HG02973 (cell line): Measurements from ENCODE around the gene PARD3B.

Experiments used
- ATAC-seq: cut with Tn5 transposase; IDR thresholded peaks from one replicate; pipeline ENCODE4 v1.9.1; 2021; ENCODE audit warnings: moderate library complexity; ENCODE audit not compliant: unreplicated experiment

PARD3B gene

DNA sequence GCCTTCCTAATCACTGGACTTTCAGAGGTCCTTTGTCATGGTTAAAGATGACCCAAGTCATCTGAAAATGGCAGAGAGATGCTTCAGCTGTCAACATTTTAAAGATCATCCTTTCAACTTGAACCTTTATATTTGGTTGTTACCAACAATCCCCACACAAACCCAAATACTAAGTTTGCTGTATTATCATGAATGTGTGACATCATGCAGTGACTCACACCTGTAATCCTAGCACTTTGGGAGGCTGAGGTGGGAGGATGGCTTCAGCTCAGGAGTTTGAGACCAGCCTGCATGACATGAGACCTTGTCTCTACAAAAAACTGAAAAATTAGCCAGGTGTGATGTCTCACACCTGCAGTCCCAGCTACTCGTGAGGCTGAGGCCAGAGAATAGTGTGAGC lies 1081.8 kb downstream of the PARD3B start:
- no peak for ATAC-seq

DNA sequence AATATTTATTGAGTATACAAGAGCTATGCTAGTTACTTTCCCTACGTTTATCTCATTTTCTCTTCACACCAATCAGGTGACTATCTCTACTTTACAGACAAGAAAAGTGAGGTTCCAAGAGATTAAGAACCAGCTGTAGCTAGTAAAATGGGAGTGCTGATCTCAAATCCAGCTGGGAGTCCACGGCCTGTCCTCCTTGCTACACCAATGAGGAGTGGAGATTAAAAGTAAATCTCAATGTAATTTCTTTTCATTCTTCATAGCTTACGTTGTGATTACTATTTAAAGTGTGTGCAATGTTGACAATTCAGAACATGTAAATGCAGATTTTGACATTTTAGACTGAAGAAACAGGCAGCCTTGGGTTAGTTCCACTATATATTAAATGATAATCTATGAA lies 1083.1 kb downstream of the PARD3B start:
- ATAC-seq = no peak

DNA sequence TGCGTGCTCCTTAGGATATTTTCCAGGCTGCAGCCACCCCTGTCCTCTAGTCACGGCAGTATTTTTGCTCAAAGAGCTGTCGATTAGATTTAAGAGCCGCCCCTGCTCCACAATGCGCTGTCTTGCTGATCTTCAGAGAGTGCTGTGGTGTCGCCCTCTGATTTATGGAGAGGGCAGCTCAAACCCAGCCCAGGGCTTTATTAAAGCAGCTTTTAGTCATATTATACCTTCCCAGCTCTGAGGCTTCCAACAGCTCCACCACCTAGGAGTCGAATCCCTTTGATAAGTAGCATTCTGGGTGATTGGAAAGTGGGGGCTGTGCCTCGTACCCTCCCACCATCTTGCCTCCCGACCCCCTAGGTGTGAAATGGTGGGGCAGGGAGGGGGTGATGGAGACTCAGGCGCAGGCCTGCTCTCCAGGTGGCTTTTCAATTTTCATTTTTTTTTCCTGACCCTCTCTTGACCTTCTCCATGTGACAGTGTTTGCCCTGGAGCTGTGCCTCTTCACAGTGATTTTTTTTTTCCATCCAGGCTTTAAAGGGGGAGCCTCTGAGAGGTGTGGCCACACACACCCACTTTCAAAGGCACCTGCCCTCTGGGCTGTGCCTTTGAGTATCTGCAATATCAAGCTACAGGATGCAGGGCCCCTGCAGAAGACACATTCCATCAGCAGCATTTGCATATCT lies 1084.0 kb downstream of the PARD3B start:
- ATAC-seq = no peak

- ATAC-seq = no peak
These were observed 1088.7 kb downstream of the PARD3B start for GRCh38 chr2:205633994-205634393.

DNA sequence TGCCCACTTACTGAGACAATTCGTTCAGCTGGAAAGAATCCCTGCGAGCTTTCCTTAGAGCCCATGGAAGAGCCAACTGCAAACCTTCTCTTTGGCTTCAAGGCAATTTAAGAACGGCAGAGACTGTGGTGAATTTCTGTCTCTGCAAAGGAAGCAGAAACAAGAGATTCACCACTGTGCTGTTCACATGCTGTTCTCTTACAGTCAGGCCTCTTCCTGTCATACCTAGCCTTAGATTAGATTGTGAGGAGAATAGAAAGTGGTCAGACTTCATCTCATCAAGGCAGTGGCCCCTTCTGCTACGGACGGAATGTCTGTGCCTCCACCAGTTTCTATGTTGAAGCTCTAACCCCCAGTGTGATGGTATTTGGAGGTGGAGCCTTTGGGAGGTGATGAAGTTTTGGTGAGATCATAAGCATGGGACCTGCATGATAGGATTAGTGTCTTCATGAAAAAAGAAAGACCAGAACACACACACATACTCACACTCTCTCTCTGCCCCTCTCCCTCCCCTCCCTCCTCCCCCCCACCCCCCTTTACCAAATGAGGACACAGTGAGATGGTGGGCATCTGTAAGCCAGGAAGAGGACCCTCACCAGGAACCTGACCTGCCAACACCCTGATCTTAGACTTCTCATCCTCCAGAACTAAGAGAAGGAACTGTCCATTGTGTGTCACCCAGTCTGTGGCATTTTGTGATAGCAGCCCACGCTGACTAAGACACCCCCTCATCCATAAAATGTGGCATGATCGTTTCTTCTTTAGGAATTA lies 1091.5 kb downstream of the PARD3B start:
- no peak for ATAC-seq

GRCh38 chr2:205637320-205637602 lies 1092.0 kb downstream of the PARD3B start:
- ATAC-seq = no peak

GRCh38 chr2:205637779-205638503 lies 1092.7 kb downstream of the PARD3B start:
- no peak for ATAC-seq

DNA sequence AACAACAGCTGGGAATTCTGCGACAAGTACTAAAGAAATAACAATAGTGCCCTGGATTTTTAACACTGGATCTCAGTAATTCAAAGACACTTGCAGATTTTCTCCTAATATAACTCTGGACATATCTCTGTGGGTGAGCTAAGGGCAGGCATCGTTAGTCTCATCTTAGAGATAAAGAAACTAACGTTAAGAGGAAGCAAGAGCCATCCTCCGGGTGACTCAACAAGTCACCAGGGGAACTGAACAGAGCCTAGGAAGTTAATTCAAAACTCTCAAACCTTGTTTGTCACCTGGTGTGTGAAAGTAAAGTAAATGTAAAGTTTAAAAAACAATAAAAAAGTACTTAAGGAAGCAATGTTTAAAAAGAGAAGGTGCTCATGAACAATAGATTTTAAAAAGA lies 1095.4 kb downstream of the PARD3B start:
- ATAC-seq = peak; percentile 67

DNA sequence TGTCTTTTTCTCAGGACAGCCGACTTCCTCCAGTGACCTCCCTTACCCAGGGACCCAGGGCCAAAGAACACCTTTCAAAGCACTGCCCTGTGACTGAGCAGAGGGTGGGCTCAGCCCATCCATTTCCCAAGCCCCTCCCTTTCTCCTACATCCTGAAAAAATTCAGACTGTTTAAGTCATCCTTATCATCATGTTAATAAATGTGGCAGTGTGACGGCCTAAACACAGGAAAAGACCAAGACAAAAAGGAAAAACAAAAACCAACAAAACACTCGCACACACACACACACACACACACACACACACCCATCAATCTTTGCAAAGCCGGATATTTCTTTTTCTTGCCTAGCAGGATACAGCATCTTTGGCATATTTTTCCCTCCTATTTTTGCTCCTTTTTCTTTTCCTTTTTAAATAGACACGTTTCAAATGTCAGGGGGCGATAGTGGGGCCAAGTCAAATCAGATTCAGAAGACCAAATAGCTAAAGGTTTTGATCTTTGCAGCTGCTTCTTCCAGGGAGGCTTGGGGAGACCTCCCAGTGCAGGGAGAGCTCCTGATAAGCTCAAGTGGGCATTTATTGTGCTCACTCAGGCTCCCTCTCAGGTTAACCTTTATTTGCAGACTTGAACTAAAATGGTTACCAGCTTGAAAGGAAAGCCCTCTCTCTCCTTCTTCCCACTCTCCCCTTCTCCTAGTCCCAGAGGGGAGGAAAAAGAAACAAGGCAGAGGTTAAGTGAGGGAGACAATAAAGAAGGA lies 1097.5 kb downstream of the PARD3B start:
- no peak for ATAC-seq

DNA sequence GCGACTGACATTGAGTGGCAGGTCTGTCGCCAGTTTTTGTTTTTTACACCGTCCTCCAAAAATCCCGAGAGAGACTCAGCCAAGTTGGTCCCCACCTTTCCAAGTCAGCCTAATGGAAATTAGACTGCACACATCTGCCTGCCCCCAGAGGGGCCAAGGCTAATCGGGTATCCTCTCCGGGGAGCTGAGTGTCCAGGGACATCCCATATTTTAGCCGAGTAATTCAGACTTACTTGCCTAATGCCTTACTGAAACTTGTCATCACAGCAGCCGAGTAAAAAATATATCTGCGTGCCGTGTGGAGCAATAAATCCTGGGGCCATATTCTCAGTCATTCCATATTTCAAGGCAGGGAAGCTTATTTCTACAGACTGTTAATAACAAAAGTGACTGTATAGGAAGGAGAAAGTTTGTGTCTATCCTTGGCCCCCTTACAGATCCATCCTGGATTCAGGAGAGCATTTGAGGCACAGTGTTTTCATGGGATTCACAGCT lies 1098.2 kb downstream of the PARD3B start:
- no peak for ATAC-seq

- no peak for ATAC-seq
These were observed 1098.7 kb downstream of the PARD3B start for GRCh38 chr2:205644018-205644417.

- peak; percentile 99 for ATAC-seq
These were observed 1101.4 kb downstream of the PARD3B start for GRCh38 chr2:205646680-205647079.

DNA sequence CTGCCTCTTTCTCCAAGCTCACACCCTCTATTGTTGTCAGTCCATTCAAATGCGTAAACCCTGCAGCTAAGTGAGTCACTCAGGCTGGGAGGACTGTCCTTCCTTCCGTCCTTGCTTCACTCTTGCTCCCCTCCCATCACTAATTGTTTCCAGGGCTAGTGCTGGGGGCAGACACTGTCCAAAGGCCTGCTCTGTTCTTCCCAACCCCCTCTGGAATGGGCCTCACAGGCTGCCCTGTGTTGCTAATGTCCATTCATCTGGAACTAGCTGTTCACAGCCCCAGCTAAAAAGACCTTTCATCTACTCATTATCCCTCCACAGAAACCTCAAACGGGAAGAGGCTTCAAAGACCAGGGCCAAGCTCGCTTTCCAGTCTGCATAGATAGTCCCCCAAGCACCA lies 1105.2 kb downstream of the PARD3B start:
- no peak for ATAC-seq

DNA sequence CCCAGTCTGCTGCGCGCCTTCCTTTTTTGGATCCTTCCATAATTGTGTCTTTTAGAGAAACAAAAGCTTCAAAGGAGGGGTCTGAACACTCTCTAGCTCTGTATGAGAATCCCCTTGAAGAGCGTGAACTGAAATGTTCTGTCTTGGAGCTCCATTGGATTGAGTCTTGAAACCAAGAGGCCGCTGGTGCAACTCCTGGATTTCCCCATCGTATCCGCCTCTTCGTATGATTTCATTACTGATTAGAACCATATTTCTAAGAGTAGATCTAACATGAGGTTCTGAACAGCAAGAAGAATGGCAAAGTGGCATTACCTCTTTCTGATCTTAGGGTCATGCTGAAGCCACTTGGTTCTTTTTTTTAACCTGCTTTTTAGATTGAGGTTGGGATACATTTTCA lies 1105.7 kb downstream of the PARD3B start:
- ATAC-seq = no peak

GRCh38 chr2:205651719-205652118 lies 1106.4 kb downstream of the PARD3B start:
- no peak for ATAC-seq

DNA sequence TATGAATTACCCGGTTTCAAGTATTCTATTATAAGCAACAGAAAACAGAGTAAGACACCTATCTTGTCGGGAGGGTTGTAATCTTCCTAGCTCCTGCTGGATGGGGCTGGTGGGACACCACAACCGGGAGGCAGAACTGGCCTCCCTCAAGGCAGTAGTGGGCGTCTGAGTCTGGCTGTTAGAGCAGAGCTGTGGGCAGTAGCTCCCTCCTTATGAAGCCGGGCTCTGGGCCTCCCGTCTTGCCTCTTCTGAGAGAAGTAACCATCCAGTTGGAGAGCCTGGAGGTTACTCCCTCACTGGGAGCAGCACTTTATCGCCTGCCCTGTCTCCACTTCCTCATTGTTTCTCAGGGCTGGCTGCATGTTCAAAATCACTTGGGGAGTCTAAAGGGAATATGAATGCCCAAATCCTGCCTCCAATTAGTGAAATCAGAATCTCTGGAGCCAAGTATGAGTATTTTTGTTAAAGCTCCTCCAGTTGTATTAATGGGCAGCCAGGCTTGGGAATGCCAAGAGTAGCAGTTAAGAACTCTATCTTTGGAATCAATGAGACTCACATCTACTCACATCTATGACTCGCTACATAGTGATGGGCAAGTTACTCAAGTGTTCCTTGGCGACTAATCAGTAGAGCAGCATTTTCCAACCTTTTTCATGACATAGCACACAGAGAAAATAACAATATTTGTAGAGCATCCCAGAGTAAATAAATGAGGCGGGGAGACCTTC lies 1109.8 kb downstream of the PARD3B start:
- ATAC-seq = no peak

DNA sequence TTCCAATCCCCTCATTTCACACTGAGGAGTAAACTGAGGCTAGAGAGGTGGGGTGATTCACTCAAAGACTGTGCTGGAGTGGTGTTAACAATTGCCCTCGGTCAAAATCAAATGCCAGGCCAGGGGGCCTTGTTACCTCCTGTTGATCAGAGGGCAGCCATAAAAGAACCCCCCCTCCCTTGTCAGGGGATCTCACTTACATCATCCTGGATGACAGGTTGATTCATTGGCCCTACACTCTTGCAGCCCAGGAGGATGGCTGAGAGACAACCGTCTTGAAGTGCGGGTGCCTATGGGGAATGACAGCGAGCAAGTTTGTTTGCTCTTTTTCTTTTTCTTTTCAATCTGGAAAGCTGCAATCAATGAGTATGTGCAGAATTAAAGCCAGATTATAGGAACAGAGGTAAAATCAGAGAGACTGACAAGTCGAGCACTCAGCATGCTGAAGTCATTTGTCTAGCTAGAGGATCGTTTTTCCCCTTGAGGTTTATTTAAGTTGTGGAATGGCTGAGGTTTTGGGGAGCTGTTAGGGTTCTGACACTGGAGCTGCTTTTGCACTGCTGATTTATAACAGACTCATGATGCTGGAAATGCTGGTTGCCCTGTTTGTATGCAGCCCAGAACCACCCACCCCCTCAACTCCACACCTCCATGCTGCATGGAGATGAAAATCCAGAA lies 1110.6 kb downstream of the PARD3B start:
- ATAC-seq = no peak

- ATAC-seq = no peak
These were observed 1111.2 kb downstream of the PARD3B start for GRCh38 chr2:205656461-205656860.

GRCh38 chr2:205656941-205657340 lies 1111.7 kb downstream of the PARD3B start:
- ATAC-seq = no peak

GRCh38 chr2:205657579-205657978 lies 1112.3 kb downstream of the PARD3B start:
- no peak for ATAC-seq
